K562 (cell line): ENCODE measurements around the gene PDE9A.

Experiments
- C11orf30 ChIP-seq: fragments of 450-650 bp; IDR thresholded peaks from 2 replicates; pipeline ENCODE4 v1.6.1; 2016; ENCODE audit warnings: low read depth, mild to moderate bottlenecking
- EP300 ChIP-seq: IDR thresholded peaks from 2 replicates; pipeline ENCODE4 v1.6.1; 2012; ENCODE audit warnings: low read length, improper control_type of control experiment
- GABPA ChIP-seq: fragments of 200-800 bp; sonication (Bioruptor generic); conservative IDR thresholded peaks from 2 replicates; pipeline ENCODE4 v1.6.1; 2016; ENCODE audit warnings: low read depth, missing genetic modification characterization, missing compliant biosample characterization
- HEY1 ChIP-seq: fragments of 250-450 bp; sonication (Bioruptor Pico); IDR thresholded peaks from 2 replicates; pipeline ENCODE4 v1.5.0; 2020; ENCODE audit warnings: mild to moderate bottlenecking, moderate library complexity, borderline replicate concordance
- NR2F6 ChIP-seq: fragments of 450-650 bp; formaldehyde crosslinking; IDR thresholded peaks from 2 replicates; pipeline ENCODE4 v1.4.0; 2020; ENCODE audit warnings: mild to moderate bottlenecking
- NRF1 ChIP-seq, 2 experiments: fragments of 450-650 bp; IDR thresholded peaks in 1 of 2; conservative IDR thresholded peaks in 1 of 2; 2 replicates each; pipeline ENCODE4 v1.6.1; 2014; ENCODE audit warnings: mild to moderate bottlenecking in 2 of 2
- SAP30 ChIP-seq: fragments of 200-600 bp; sonication (generic); IDR thresholded peaks from 2 replicates; pipeline ENCODE4 v1.6.1; 2012; ENCODE audit warnings: borderline replicate concordance, low read depth, mild to moderate bottlenecking, moderate library complexity, low read length, control low read depth, inconsistent platforms; ENCODE audit not compliant: insufficient read depth, poor library complexity, severe bottlenecking
- TF ChIP-seq, protein P1 (sequence below), 3 experiments: IDR thresholded peaks in 2 of 3; conservative IDR thresholded peaks in 1 of 3; 2 replicates each; pipeline ENCODE4 v1.5.1; 2011 to 2012; ENCODE audit warnings: low read length in 3 of 3, mild to moderate bottlenecking in 3 of 3, control low read depth in 2 of 3, improper control_type of control experiment in 1 of 3, inconsistent platforms in 1 of 3, low read depth in 1 of 3, mixed read lengths in 1 of 3, moderate library complexity in 1 of 3; ENCODE audit not compliant: insufficient read depth in 2 of 3

- TF ChIP-seq HEY1 (CRISPR knock-in tag) (no peak), C11orf30 (no peak), NRF1 (conservative IDR thresholded peaks at IDR 0.05 in 1 of 2, IDR thresholded peaks at IDR 0.05 in 1 of 2) (no peak), NR2F6 (CRISPR knock-in tag) (no peak), EP300 (no peak), GABPA (tag) (no peak), SAP30 (no peak)
- TF ChIP-seq, protein P1, sequence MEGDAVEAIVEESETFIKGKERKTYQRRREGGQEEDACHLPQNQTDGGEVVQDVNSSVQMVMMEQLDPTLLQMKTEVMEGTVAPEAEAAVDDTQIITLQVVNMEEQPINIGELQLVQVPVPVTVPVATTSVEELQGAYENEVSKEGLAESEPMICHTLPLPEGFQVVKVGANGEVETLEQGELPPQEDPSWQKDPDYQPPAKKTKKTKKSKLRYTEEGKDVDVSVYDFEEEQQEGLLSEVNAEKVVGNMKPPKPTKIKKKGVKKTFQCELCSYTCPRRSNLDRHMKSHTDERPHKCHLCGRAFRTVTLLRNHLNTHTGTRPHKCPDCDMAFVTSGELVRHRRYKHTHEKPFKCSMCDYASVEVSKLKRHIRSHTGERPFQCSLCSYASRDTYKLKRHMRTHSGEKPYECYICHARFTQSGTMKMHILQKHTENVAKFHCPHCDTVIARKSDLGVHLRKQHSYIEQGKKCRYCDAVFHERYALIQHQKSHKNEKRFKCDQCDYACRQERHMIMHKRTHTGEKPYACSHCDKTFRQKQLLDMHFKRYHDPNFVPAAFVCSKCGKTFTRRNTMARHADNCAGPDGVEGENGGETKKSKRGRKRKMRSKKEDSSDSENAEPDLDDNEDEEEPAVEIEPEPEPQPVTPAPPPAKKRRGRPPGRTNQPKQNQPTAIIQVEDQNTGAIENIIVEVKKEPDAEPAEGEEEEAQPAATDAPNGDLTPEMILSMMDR (IDR thresholded peaks at IDR 0.05 in 2 of 3, conservative IDR thresholded peaks at IDR 0.05 in 1 of 3; ENCODE audit: insufficient read depth in 2 of 3, low read depth in 1 of 3, low read length in 3 of 3), result no peak
These were observed 23.4 kb downstream of the PDE9A start for GRCh38 chr21:42676808-42677207.
